ENCODE results near the gene RASL10B.
"Not testable (repeated sequence)": the region's sequence is repeated elsewhere in the genome, so short reads cannot be mapped to it uniquely, and the experiment has no call there.

Gene RASL10B

DNA sequence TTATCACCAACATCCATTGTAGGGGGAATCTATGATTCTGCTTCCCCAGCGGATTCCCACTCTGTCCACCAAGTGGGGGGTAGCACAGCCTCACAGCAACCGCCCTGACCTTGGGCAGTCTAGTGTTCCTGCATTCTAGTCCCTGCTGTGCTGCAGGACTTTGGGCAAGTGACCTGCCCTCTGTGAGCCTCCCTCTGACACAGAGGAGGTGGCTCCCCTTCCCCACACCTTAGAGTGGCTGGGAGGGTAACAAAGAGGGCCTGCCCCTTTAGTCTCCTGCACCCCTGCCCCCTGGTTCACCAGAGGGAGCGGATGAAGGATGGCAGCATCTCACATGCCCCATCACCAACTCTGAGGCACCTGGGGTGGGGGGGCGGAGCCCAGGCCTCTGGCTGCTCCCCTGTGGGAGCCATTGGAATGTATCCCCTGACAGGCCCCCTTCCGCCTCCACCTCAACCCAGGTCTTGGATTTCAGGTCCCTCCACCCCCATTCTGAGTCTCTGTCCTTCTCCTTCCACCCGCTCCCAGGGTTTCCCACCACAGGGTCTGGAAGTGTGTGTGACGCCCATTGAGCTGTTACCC is 11.5 kb downstream of the RASL10B start:
- DNase-seq (ENCODE audit: low read depth): no peak

DNA sequence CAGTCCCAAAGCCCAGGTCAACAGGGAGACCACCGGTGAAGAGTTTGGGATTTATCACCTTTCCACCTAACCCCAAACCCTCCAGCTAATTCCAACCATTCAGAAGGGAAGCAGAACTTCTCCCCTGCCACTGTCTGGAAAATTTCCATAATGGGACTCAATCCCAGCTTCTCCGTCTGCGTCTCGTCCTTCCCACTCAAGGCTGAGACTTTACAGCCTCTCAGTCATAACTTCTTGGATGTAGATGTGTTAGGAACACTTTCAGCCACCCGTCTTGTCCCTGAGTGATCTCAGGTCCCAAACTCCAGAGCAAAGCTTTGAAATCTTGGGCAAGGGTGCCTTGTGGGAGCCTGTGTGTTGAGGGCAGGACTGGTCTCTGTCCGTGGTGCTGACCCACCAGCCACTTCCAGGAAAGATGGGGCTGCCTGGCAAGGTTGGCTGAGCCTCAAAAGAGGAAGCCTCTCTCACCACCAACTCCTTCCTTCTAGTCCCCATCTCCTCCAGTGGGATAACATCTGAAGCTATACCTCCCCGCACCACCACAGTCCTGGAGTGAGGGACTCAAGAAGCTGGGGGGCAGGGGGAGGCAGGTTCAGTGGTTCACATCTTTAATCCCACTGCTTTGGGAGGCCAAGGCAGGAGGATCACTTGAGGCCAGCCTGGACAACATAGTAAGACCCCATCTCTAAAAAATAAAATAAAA is 12.3 kb downstream of the RASL10B start:
- DNase-seq (ENCODE audit: low read depth): no peak

DNA sequence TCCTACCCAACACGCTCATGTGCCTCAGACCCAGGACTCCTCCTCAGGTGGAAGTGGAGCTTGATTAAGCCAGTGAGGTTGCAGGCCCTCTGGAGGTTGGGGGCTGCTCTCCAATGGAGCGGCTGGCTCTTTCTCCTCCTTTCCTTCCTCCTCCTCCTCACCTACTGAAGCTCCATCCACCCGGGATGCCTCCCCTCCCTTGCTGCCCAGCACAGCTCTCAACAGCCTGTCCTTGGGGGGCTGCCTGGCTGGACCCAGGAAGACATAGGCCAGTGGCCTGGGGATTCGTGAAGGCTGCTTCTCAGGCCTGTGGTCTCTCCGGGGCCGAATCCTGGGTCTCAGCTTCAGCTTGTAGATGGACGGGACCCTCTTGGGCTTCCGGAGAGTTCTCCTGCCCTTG is 13.4 kb downstream of the RASL10B start:
- no peak for DNase-seq (ENCODE audit: low read depth)

DNA sequence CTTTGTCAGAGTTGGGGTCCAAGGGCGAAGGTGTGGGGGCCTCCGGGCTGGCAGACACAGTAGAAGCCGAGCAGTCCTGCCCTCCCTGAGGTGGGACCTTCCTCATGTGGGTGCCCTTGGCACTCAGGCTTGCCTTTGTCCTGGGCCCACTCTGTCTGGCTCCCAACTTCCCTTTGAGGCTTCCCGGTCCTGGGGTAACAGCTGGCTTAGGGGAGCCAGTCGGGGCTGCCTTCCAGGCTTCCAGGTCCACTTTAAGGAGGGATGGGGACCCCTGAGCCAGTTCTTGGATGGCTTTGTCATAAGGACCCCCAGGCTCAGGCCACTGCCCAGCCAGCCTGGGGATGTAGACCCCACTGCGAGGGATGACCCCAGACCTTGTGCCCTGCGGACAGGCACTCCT is 13.8 kb downstream of the RASL10B start:
- DNase-seq (ENCODE audit: low read depth): no peak

DNA sequence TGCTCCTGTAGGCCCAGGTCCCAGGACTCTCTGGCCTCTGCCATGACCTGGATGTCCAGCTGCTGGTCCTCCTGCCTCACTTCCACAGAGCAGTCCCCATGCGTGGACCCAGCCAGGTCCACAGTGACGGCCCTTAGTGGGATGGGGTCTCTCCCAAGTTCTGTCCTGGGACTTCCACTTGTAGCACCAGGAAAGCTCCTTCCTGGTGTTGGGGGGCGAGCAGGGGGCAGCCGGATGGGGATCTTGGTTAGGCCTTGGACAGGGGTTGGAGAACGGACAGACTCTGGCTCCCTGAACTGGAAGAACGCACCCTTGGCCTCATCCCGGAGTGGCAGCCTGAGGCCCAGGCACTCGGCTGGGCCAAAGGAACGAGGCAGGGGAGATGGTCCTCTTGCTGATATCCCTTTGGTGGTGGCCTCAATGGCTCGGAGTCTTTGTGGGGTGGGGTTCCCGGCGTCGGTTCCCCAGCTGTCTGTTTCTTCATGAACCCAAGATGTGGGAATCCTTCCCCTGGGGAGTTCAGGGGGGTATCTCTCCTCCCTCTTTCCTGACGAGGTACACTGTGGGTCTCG is 14.4 kb downstream of the RASL10B start:
- DNase-seq (ENCODE audit: low read depth): no peak

DNA sequence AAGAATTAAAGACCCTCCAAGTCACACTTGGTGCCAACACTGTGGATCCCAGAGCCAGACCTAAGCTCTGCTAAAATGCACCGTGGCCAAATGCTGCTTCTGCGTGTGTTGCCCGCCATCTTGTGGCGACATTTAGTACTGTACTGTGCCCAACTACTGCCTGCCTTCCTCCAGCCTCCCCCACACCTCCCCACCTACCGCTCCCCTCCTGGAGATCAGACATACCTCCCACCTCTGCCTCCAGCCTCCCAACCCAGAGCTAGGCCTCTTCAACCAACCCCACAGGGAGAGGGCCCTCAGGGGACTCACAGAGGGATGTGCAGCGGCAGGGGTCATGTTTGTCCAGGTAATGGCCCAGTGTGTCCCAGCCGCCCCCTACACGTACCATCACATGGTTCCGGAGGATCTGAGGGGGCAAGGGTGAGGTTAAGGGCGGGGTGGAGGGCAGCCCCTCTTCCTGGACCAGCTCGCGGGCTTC is 16.1 kb downstream of the RASL10B start:
- DNase-seq (ENCODE audit: low read depth): peak; percentile 42

DNA sequence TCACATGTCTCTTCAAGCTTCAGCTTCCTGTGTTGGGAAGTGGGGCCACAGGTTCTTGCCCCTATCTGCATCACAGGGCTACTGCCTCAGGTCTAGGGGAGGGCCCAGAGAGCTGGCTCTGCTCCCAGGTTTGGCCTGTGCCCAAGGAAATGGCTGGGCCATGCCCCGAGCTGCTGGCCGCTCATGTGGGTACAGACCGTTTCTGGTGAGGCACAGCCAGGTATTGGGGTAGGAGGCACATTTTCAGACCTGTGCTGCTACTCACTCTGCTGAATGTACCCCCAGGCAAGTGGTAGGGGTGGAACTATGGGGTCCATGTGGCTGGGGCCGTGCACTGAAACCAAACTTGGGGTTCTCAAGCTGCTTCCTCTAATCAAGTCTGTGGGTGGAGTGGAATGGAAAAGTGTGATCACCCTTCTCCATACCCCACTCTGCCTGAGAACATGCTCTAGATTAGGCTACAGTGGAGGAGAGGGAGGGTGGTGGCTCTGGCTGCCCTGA is 17.0 kb downstream of the RASL10B start:
- DNase-seq (ENCODE audit: low read depth): no peak

DNA sequence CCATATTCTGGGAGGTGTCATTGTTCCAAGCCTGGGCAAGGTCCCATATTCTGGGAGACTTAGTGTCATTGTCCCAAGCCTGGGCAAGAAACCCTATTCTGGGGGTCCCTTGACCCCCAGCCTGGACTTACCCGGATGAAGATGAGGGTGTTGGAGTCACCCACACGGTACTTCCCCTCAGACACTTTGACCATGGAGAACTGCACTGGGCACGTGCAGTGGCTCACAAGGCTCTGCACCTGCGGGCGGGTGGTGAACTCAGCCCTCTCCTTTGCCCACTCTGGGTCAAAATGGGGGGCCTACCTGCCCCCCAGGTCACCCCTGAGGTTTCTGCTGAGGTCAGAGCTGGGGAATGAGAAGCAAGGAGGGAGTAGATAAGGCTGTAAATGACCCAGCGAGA is 17.5 kb downstream of the RASL10B start:
- no peak for DNase-seq (ENCODE audit: low read depth)

DNA sequence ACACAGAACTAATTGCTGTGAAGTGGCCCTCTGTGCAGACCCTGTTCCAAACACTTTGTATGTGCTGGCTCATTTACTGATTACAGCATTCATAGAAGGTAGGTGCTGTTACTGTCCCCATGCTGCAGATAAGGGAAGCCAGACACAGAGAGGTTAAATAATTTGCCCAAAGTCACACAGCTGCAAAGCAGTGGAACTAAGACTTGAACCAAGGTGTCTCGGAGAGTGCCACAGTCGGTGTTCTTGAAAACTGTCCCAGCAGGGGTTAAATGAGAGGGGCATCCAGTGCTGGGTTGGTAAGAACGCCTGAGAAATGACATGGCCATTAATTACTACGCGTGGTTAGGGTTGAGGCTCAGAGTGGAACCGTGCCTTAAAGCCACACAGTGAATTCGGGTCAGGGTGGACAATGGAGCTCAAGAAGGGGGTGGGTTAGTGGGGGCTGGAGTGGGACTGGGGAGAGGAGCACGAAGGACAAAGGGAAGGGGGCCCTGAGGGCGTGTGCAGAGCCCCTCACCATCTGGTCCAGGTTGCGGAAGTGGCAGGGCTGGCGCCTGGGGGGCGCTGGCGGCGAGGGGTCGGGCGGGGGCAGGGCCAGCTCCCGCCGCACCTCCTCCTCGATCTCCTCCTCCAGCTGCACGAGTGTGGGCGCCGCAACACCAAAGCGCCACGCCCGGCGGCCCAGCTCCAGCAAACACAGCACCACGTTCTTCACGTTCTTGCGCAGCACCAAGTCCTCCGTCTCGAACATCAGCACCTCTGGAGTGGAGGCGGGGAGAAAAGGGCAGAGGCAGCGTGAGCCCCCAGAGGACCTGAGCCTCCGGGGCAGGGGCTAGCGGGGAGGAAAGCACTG is 18.3 kb downstream of the RASL10B start:
- DNase-seq (ENCODE audit: low read depth): no peak

DNA sequence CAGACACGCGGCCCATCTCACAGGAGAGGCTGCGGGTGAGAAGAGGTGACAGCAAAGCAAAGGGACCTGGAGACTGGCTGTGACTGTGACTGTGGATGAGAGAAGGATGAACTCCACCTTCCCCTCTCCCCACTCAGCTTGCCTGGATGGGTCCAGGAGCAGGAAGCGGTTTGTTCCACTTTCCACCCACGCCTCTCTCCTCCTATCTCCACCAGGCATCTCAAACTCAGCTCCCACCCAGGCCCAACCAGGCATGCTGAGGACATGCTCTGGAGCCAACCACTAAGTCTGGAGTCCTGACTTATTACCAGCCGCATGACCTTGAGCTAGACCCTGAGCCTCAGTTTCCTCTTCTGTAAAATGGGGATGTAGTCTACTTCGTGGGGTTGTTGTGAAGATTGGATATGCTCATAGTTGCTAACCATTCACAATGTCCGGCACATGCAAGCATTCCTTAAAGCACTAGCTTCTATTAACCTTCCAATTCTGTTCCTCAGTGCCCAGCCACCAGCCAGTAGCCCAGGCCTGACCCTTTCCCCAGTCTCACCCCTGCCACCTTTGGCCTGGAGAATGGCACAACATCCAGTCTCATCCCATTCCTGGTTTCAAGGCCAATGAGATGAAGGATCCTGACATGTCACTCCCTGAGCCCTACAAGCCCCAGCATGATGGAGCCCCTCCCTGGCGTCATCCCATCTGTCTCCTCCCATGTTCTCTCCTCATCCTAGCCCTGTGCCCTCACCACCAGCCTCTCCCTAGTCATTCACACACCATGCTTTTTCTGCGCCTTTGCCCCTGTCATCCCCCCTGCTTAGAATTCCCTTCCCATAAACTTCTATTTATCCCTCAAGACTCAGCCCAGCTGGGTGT is 19.3 kb downstream of the RASL10B start:
- DNase-seq (ENCODE audit: low read depth): no peak

DNA sequence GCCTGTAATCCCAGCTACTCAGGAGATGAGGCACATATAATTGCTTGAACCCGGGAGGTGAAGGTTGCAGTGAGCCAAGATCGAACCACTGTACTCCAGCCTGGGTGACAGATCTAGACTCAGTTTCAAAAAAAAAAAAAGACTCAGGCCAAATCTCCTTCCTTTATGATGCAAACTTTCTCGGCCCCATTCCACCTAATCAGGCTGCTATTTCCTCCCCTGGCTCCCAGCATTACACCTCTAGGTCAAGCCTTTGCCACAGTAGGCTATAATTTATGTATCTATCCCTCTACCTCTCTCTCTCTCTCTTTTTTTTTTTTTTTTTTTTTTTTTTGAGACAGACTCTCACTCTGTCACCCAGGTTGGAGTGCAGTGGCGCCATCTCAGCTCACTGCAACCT is 20.1 kb downstream of the RASL10B start:
- DNase-seq (ENCODE audit: low read depth): not testable (repeated sequence)

DNA sequence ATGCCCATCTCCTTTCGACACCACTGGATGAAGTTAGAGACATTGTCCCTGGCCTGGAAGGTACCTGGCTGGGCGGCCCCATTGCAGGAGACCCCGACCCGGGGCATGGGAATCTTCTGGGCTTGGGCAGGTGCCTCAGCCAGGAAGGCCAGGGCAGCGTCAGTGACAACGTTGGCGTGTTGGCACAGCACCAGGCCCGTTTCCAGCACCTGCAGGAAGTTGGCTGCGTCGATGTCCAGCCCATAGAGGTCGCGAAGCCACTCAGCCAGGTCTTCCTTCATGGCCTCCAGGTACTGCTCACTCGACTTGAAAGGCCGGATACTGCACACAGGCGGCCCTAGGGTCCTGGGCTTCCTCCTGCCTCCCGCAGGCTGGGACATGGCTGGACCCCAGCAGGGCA is 21.0 kb downstream of the RASL10B start:
- DNase-seq (ENCODE audit: low read depth): no peak

DNA sequence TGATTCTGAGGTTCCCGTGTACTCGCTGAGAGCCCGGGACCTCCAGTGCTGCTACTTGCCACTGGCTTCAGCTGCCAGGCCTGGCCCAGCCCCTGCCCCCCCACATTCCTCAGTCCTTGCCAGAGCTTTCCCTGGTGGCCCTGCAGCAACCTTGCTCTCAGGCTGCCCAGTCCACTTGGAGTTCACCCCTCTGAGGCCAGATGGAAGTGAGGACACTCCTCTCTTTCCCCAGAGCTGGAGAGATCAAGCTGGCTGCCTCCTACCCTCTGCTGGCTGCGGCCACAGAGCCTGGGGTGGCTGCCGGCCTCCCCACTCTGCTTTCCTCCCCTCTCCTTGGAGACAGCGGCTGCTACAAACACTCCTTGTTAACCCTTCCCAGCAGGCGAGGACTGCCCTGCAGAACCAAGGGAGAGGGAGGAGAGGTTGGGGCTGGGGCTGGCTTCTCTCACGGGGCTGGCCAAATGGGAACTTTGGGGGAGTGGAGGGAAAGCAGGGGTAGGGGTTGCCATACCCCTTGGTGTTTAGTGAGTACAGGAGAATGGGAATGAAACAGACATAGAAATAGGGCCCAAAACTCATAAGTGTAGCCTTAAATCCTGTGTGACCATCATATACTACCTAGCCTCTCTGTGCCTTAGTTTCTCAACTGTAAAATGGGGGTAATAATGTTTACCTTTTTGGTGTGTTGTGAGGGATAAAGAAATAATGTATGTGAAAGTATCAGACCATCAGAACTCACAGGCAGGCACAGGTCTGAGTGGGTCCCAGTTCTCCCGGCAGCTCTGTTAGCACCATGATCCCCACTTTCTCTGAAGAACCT is 21.7 kb downstream of the RASL10B start, which contains the start of gene GAS2L2:
Gene GAS2L2 (minus strand): TSS at position 295 of the 820 bp plus-strand sequence. CDS start 389 bp downstream, outside the sequence.
- no peak for DNase-seq (ENCODE audit: low read depth)

DNA sequence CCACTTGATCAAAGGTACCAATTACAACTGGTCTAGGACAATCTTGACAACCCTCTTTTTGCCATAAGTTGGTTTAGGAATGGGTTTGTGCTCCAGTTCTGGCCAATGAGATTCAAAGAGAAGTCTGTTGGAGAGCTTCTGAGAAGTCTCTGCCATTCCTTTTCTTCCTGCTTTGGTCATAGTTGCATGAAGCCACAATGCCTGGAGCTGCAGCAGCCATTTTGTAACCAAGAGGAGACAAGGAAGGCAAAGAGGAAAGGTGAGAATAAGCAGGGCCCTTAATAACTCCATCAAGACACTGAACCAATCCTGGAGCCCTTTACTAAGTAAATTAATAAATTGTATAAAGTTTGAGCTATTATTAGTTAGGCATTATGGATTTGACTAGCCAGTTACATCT is 25.8 kb downstream of the RASL10B start:
- DNase-seq (ENCODE audit: low read depth): no peak

DNA sequence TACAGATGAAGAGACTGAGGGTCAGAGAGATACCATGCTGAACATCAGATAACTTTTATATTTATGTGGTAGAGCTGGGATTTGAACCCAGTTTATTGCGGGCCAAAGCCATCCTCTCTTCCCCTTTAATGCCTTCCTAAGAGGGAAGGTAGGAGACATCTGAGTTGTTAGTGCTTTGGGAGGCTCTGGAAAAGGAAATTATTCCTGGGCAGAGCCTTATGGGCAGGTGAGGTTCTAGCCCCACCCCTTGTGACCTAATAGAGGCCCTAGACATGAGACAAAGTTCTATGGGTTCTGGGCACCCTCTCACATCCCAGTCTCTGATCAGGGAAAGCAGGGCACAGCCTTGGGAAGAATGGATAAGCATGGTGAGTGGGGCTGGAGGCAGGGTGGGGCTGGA is 29.1 kb downstream of the RASL10B start, which contains the start of gene C17orf50:
Gene C17orf50 (plus strand): TSS at position 301 of the 400 bp plus-strand sequence. CDS start 55 bp downstream, at position 356.
- DNase-seq (ENCODE audit: low read depth): no peak

DNA sequence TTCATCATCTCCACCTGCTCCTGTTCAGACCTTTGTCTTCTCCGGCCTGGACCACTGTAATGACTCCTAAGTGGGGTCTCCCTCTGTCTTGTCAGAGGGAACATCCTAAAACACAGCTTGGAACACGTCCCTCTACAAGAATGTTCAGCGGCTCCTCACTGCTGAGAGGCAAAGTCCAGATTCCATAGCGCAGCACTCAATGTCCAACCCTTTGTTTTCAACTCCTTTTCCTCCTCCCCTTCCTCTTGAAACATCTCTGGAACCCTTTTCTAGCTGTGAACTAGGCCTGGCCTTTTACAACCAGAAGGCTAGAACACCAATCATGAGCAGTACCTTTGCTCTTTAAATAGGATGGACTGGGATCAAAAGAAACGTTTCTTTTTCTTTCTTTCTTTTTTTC is 30.2 kb downstream of the RASL10B start:
- no peak for DNase-seq (ENCODE audit: low read depth)

DNA sequence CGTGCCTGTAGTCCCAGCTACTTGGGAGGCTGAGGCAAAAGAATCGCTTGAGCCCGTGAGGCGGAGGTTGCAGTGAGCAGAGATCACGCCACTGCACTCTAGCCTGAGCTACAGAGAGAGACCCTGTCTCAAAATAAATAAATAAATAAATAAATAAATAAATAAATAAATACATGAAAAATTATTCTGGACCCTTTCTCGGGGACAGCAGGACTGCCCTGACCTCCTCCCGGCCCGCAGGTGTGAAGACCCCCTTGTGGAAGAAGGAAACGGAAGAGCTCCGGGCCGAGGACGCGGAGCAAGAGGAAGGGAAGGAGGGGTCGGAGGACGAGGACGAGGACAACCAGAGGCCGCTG is 32.3 kb downstream of the RASL10B start:
- no peak for DNase-seq (ENCODE audit: low read depth)

DNA sequence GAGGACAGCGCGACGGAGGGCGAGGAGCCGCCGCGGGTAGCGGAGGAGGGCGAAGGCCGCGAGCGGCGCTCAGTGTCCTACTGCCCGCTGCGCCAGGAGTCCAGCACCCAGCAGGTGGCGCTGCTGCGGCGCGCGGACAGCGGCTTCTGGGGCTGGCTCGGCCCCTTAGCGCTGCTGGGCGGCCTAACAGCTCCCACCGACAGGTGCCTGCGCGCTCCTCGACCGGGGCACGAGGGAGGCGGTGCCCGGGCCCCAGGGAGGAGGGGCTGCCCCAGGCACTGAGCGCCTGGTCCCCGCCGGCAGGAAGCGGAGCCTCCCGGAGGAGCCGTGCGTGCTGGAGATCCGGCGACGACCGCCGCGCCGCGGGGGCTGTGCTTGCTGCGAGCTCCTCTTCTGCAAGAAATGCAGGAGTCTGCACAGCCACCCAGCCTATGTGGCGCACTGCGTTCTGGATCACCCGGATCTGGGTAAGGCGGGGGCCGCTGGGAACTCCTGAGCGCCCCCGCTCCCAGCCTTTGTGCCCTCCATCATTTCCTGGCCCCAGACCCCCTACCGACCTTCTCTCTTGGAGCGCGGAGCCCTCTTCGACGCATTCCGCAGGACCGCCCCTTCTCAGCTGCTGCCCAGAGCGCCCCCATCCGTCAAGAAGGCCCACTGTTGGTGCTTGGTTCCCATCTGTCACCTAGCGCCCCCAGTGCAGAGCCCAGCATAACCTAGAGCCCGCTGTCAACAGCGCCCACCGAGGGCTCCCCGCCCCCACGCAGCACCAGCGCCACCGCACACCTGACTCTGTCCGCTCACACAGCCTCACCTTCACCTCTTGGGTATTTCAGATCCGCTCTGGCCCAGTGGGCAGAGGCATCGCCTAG is 32.9 kb downstream of the RASL10B start:
- peak; percentile 52 for DNase-seq (ENCODE audit: low read depth)

DNA sequence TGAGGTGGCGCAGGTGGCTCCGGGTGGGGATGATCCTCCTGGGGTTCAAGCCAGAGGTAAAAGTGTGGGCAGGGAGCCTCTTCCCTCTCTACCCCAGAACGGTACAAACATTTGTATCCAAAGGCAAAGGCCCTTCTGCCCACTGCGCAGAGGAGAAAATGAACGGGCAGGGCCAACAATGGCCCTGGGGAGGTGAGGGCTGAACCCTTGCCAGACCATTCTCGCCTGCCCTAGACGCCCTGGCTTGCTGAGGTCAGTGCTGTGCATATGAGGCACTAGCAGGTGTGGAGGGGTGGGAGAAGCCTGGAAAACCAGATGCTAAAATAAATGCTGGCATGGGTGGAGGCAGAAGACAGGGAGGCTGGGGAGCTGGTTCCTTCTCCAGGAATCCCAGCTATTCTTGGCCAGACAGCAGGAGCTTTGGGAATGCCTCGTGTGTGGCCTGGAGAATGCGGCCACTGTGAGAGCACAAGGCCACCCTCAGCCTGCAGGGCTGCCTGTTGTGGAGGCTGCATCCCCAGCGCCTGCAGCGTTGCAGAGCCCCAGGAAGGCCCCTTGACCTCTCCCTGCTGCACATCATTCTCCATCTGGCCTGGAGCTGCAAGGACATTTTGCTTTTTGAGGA is 33.8 kb downstream of the RASL10B start:
- DNase-seq (ENCODE audit: low read depth): no peak

All from GM04504 (cell line).